NCI-H187 treated with DMSO at 0.1 percent for 48 hours (cell line): ENCODE measurements around the gene PPP1R15A.
"Not testable (repeated sequence)": the region's sequence is repeated elsewhere in the genome, so short reads cannot be mapped to it uniquely, and the experiment has no call there.

ENCODE experiments used
- DNase-seq: peaks from one replicate; lab custom pipeline; 2025; lab: John Stamatoyannopoulos, UW

Gene PPP1R15A

GRCh38 chr19:48859711-48860572, 12.3 kb upstream of the PPP1R15A start:
- no peak for DNase-seq

- no peak for DNase-seq
Observed at GRCh38 chr19:48861313-48861712, 10.9 kb upstream of the PPP1R15A start.

GRCh38 chr19:48862827-48863226, 9.4 kb upstream of the PPP1R15A start:
- no peak for DNase-seq

GRCh38 chr19:48866692-48867091, 5.5 kb upstream of the PPP1R15A start:
- no peak for DNase-seq

- no peak for DNase-seq
Observed at GRCh38 chr19:48867123-48867745, 5.0 kb upstream of the PPP1R15A start.

GRCh38 chr19:48867746-48868113, 4.5 kb upstream of the PPP1R15A start:
- no peak for DNase-seq

GRCh38 chr19:48868114-48868886, 3.9 kb upstream of the PPP1R15A start, which contains the start of gene PLEKHA4:
PLEKHA4 (minus strand) TSS chr19:48868617; CDS start chr19:48867620, 997 bp downstream.
- DNase-seq, result no peak

- no peak for DNase-seq
Observed at GRCh38 chr19:48870048-48870447, 2.2 kb upstream of the PPP1R15A start.

- DNase-seq, result not testable (repeated sequence)
Observed at GRCh38 chr19:48871471-48872181, 595 bp upstream of the PPP1R15A start.

- no peak for DNase-seq
Observed at GRCh38 chr19:48872884-48873475, 759 bp downstream of the PPP1R15A start.

GRCh38 chr19:48873476-48874302, 1.5 kb downstream of the PPP1R15A start:
- no peak for DNase-seq

- DNase-seq, result no peak
Observed at GRCh38 chr19:48874303-48875135, 2.3 kb downstream of the PPP1R15A start.

- DNase-seq, result not testable (repeated sequence)
Observed at GRCh38 chr19:48876043-48876981, 4.1 kb downstream of the PPP1R15A start.

GRCh38 chr19:48877855-48878195, 5.6 kb downstream of the PPP1R15A start:
- no peak for DNase-seq

GRCh38 chr19:48878196-48879024, 6.2 kb downstream of the PPP1R15A start:
- no peak for DNase-seq

- DNase-seq, result no peak
Observed at GRCh38 chr19:48879025-48879637, 6.9 kb downstream of the PPP1R15A start.

- not testable (repeated sequence) for DNase-seq
Observed at GRCh38 chr19:48879696-48880095, 7.5 kb downstream of the PPP1R15A start.
